Large intestine (tissue), 3 donors: ENCODE results near the gene CTPS1. TPM values are rescaled to one million over a fixed set of nuclear protein-coding genes. Genes with fewer than 3 reads are reported as not detected.

Experiments used
- DNase-seq, 2 donors: peaks; one replicate each; pipeline versions ENCODE4 v3.0.0 to v3.0.0-alpha.2; 2013
- H3K27ac ChIP-seq: one replicate; pipeline ENCODE4 v1.5.1; 2013; ENCODE audit warnings: low read length
- H3K27me3 ChIP-seq: 2 replicates; pipeline ENCODE4 v1.6.1; 2013; ENCODE audit warnings: low read length; ENCODE audit not compliant: control insufficient read depth, insufficient read depth
- H3K36me3 ChIP-seq: 2 replicates; pipeline ENCODE4 v1.6.1; 2013; ENCODE audit warnings: low read length; ENCODE audit not compliant: control insufficient read depth, insufficient read depth
- H3K4me1 ChIP-seq: one replicate; pipeline ENCODE4 v1.6.1; 2013; ENCODE audit warnings: low read length; ENCODE audit not compliant: control insufficient read depth, insufficient read depth
- H3K4me3 ChIP-seq: one replicate; pipeline ENCODE4 v1.5.1; 2013; ENCODE audit warnings: low read length
- H3K9me3 ChIP-seq: one replicate; pipeline ENCODE4 v1.6.1; 2013; ENCODE audit warnings: mild to moderate bottlenecking, low read depth, low read length, moderate library complexity; ENCODE audit not compliant: control insufficient read depth
- WGBS: methylation state at CpG from one replicate; pipeline ENCODE4 v1.1.5; 2013; ENCODE audit warnings: low lambda C conversion rate; ENCODE audit not compliant: insufficient coverage; 5-methylcytosine and 5-hydroxymethylcytosine counted together
- polyA plus RNA-seq: library from polyadenylated mRNA; unstranded; fragments of 120-200 nt; gene quantifications from one replicate; pipeline ENCODE4 v1.2.1, GENCODE V29; 2013

Gene CTPS1
- polyA plus RNA-seq, 1 donor: 31.2 TPM

DNA sequence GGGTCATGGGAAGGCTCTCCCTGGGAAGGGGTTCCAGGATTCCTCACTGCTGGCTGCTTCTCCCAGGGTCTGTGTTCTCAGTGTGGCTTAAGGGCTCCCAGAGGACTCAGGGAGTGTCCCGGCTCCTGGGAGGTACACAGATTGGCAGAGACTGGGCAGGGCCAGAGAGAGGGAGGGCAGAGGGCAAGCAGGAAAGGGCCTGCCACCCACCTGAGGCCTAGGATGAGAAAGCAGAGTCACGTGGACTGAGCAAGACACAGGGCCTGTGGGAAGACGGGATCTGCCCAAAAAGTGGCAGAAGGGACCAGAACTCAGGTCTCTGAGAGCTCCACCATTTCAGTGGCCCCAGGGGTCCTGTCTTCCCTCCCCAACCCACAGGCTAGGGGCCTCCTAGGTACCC is 41.2 kb downstream of the CTPS1 start:
- no peak overlapping the region for H3K4me3 ChIP-seq
- DNase-seq: no peak
- peaks cover 12% of the 10 kb centered on the region for H3K4me1 ChIP-seq
- peaks cover 4% of the 10 kb centered on the region for H3K9me3 ChIP-seq
- WGBS: no CpG with 5 or more reads among the region's 3 CpGs
- no peaks in the 10 kb centered on the region for H3K27me3 ChIP-seq
- H3K36me3 ChIP-seq: peaks cover 34% of the 10 kb centered on the region
- no peak overlapping the region for H3K27ac ChIP-seq

DNA sequence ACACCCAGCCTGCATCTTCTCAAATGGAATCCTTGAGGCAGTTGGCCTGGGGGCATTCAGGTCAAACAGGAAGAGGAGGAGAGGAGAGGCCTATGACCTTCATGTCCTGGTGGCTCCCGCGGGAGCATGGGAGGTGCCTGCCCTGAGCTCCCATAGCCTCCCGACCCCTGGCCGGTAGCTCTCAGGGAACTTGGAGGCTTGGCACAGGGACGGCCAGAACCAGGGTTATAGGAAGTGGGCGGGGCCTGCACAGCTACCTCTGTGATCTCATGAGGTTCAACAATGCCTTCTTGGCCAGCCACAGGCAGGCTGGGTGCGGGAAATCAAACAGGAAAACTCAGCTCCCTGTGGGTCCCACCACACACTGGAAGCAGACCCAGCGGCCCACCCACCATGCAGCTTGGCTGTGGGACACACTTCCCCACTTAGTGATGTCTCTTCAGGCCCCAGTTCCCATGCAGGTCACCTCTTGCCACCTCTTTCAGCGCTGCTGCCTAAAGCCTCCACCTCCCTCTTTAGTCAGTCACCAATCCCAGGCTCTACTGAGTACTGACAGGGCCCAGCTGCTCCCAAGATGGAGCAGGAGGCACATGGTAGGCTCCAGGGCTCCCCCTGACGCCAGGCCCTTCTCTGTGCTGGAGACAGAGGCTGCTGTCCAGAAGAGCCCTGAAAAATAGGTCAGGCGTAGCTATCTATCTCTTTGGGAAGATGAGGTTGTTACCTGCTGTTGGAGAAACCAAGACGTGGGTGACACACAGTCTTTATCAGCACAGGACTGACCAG is 42.2 kb downstream of the CTPS1 start, which contains the start of gene SLFNL1:
Gene SLFNL1, minus strand, starts transcription at position 200 of the 783 bp plus-strand sequence. CDS start 1,065 bp downstream, outside the sequence.
- H3K4me1 ChIP-seq: peaks cover 12% of the 10 kb centered on the region
- no peak for DNase-seq
- H3K27ac ChIP-seq: no peak within 1 kb of the TSS
- WGBS: no CpG with 5 or more reads among the region's 12 CpGs
- peaks cover 33% of the 10 kb centered on the region for H3K36me3 ChIP-seq
- no peaks in the 10 kb centered on the region for H3K27me3 ChIP-seq
- no peak within 1 kb of the TSS for H3K4me3 ChIP-seq
- H3K9me3 ChIP-seq: peaks cover 4% of the 10 kb centered on the region

DNA sequence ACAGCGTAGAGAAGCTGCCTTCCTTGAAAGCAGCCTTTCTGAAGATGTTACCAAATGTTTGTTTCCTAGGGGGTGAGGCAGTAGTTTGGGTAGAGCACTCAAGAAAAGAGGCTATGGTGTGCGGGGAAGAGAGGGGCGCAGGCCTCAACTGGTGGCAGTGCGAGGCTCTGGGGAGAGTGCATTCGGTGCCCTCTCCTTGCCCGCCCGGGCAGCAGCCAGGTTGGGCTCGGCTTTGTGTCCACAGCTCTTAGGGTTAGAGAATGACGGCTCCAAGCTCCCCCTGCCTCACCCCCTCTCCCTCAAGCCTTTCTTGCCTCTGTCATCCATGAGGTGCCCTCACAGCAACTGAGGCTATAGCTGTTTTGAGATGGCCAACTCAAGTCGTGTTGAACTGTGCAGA is 42.9 kb downstream of the CTPS1 start:
- H3K4me1 ChIP-seq: peaks cover 12% of the 10 kb centered on the region
- H3K9me3 ChIP-seq: peaks cover 4% of the 10 kb centered on the region
- no peak overlapping the region for H3K27ac ChIP-seq
- peaks cover 36% of the 10 kb centered on the region for H3K36me3 ChIP-seq
- no CpG with 5 or more reads among the region's 10 CpGs for WGBS
- no peaks in the 10 kb centered on the region for H3K27me3 ChIP-seq
- H3K4me3 ChIP-seq: no peak overlapping the region
- no peak for DNase-seq

DNA sequence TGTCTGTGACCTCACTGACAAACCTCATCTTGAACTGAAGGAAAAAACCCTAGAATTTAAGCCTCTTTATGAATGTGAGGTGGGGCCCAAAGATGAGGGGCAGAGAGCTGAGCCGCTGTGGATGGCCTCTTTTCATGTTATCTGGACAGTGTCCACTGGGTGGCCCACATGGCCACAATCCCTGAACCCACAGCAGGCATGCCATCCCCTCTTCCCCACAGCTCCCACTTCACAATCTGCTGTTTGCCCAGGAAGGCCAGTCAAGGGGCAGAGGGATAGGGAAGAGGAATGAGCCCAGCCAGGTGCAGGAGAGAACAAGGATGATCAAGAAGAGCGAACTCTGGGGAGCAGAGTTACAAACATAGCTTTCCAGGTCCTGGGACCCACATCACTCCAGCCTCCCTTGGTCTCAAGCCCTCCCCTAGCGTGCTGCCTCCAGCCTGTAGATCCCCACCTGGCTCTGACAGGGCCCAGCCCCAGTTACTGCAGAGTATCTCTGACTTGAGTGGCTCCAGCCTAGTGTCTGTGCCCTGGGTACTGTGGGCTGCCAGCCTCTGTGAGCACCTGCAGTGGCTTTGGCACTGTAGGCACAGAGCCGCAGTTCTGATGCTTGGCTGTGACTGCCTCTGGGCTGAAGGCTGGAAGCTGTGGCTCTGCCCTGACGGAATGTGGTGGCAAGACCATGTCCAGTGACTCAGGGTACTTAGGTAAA is 43.9 kb downstream of the CTPS1 start:
- no peak overlapping the region for H3K27ac ChIP-seq
- peaks cover 36% of the 10 kb centered on the region for H3K36me3 ChIP-seq
- WGBS: no CpG with 5 or more reads among the region's 5 CpGs
- DNase-seq: no peak
- no peak overlapping the region for H3K4me3 ChIP-seq
- no peaks in the 10 kb centered on the region for H3K9me3 ChIP-seq
- peaks cover 12% of the 10 kb centered on the region for H3K4me1 ChIP-seq
- no peaks in the 10 kb centered on the region for H3K27me3 ChIP-seq

DNA sequence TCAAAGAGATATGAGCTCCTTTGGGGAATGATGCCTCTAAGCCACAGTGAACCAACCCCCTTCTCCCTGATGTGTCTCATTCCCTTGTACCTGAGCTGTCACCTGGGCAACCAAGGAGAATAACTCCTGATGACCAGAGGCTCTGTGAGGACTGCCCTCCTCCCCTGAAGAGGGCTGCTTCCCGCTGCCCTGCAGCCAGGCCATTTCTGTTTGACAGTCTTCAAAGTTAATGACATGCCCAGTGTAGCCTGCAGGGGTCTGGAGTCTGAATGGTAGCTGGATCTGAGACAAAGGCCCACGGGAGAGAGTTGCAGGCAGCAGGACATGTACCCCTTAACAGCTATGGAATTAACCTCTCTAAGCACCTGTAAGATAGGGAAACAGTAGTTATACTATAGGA is 45.5 kb downstream of the CTPS1 start:
- Histone ChIP-seq H3K4me3 (no peak overlapping the region), H3K27ac (no peak overlapping the region), H3K4me1 (peaks cover 12% of the 10 kb centered on the region), H3K27me3 (no peaks in the 10 kb centered on the region), H3K9me3 (no peaks in the 10 kb centered on the region), H3K36me3 (peaks cover 43% of the 10 kb centered on the region)
- DNase-seq: no peak
- no CpG with 5 or more reads among the region's 2 CpGs for whole genome bisulfite sequencing

DNA sequence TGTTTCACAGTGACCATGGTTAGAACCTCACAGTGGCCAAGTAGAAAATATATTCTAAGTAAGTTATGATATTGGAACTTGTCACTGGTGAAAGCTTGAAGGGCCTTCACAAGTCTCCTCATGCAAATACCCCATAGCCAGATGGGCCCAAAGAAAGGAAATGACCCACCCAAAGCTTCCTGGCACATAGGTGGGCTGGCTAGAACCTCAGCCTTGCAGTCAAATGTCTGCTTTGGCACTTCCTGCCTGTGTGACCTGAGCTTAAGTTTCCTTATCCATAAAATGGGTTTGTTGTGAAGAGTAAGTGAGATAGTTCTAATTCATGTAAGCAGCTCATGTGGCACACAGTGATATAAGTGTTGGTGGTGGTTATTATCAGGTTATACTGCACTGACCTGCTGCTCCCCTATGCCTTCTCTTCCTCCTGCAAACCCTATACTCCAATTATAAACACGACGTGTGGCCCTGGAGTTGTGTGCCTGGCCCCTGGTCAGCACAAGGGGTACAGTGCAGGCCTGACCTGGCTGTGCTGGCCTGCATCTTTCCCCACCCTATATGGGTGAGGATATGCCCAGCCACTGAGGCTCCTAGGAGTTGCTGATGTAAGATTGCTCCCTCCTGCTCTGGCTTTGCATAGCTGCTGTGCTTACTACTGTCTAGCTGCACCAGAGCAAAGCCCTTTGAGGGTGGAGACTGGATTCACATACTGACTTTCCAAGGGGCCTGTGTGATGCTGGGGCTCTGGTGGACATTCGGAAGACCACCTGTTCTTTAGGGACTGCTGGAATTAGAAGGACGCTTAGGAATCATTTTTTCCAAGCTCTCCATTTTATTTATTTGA is 46.7 kb downstream of the CTPS1 start:
- no peak overlapping the region for H3K4me3 ChIP-seq
- H3K27me3 ChIP-seq: no peaks in the 10 kb centered on the region
- peaks cover 50% of the 10 kb centered on the region for H3K36me3 ChIP-seq
- no peak overlapping the region for H3K27ac ChIP-seq
- no peak for DNase-seq
- WGBS: no CpG with 5 or more reads among the region's 4 CpGs
- no peaks in the 10 kb centered on the region for H3K9me3 ChIP-seq
- peaks cover 4% of the 10 kb centered on the region for H3K4me1 ChIP-seq

DNA sequence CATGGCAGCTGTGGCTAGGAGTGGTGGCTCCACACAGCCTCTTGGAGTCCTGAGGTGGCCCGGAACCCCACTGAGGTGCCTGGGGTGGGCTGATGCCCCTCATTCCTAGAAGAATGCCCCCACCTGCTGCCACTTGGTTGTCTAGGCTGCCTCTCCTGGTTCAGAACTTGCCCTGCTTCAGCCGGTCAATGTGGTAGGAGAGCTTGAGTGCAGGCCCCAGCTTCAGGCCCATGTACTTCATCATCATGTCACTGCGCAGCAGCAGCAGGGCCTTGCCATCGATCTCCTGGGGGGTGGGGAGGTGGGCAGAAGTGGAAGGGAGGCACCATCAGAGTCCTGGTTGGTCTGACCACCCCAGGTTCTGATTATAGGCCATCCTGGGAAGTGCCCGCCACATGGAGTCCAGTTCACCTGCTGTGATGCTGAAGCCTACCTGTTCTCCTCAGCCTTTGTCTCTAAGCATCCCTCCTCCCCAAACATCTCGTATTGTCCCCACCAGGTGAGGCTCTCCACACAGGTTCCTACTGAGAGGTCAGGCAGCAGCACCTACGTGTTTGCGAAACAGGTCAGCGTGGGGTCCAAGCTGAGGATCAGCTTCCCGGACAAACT is 48.6 kb downstream of the CTPS1 start:
- Histone ChIP-seq H3K4me1 (peaks cover 2% of the 10 kb centered on the region), H3K36me3 (peaks cover 64% of the 10 kb centered on the region), H3K4me3 (no peak overlapping the region), H3K27me3 (no peaks in the 10 kb centered on the region), H3K9me3 (no peaks in the 10 kb centered on the region), H3K27ac (no peak overlapping the region)
- no CpG with 5 or more reads among the region's 10 CpGs for WGBS
- DNase-seq: no peak

DNA sequence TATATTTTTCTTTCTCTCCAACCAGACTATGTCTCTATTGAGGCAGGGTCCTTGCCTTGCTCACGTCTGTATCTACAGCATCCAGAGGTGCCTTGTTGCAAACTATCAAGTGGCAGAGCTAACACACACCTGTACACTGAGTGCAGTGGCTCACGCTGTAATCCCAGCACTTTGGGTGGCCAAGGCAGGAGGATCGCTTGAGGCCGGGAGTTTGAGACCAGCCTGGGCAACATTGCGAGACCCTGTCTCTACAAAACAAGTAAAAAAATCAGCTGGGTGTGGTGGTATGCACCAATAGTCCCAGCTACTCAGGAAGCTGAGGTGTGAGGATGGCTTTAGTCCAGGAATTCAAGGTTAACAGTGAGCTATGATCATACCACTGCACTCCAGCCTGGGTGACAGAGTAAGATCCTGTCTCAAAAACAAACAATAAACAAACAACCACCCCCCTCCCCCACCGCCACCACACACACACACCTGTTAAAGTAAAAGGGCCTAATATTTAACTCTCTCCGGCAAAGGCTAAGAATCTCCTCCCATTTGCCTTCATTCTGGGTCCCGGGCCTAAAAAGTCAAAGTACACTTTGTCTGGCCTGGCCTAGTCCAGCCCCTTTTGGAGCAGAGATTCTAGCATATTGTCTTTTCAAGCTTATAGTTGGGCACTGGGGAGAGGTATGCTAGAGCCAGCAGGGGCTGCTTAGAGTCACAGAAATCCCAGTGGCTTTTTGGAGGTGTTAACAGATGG is 51.5 kb downstream of the CTPS1 start:
- Histone ChIP-seq H3K4me3 (no peak overlapping the region), H3K9me3 (no peaks in the 10 kb centered on the region), H3K27me3 (no peaks in the 10 kb centered on the region), H3K4me1 (peaks cover 2% of the 10 kb centered on the region), H3K27ac (no peak overlapping the region), H3K36me3 (peaks cover 84% of the 10 kb centered on the region)
- WGBS: no CpG with 5 or more reads among the region's 8 CpGs
- no peak for DNase-seq

DNA sequence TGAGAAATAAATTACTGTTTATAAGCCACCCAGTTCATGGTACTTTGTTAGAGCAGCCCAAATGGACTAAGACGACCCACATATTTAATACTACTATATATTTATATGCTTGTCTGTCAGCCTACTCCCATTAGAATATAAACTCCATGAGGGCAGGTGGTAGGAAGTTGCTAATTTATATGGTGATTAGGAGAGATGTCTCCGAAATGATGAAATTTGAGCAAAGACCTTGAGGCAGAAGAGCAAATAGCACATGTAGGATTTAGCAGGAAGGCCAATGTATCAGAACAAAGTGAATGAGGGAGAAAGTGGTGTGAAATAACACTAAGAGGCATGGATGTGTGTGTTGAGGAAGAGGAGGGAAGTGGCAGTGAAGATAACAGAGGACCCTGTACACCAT is 52.7 kb downstream of the CTPS1 start:
- DNase-seq: no peak
- no peaks in the 10 kb centered on the region for H3K9me3 ChIP-seq
- no peak overlapping the region for H3K27ac ChIP-seq
- H3K36me3 ChIP-seq: peaks cover 85% of the 10 kb centered on the region
- H3K4me1 ChIP-seq: peaks cover 2% of the 10 kb centered on the region
- H3K27me3 ChIP-seq: no peaks in the 10 kb centered on the region
- 0% methylated on average over 1 of the region's 2 CpGs for WGBS
- H3K4me3 ChIP-seq: no peak overlapping the region
